C4-2B (cell line): Measurements from ENCODE around the gene DBNDD1.

Experiments
- H3K27ac ChIP-seq: fragments of 450-650 bp; 2 replicates; pipeline ENCODE4 v1.5.1; 2017
- ZFX ChIP-seq: fragments of 450-650 bp; IDR thresholded peaks from 2 replicates; pipeline ENCODE4 v1.6.1; 2017
- TF ChIP-seq, protein P1 (sequence below): fragments of 450-650 bp; conservative IDR thresholded peaks from 2 replicates; pipeline ENCODE4 v1.5.1; 2017; ENCODE audit warnings: mild to moderate bottlenecking

DBNDD1 gene

DNA sequence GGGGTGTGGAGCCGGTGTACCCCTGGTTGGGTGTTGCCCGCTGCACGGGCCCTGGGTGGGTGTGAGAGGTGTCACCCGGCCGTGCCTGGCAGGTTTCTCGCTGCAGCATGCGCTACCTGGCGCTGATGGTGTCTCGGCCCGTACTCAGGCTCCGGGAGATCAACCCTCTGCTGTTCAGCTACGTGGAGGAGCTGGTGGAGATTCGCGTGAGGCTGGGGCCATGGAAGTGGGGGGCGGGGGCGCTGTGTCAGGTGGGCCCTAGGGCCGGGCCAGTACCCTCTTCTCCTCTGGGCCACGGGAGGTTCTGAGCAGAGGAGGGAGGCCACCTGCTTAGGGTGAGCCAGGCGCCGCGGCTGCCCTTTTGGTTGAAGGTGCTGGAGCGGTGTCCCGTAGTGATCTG lies 57.3 kb downstream of the DBNDD1 start:
- TF ChIP-seq, protein P1, sequence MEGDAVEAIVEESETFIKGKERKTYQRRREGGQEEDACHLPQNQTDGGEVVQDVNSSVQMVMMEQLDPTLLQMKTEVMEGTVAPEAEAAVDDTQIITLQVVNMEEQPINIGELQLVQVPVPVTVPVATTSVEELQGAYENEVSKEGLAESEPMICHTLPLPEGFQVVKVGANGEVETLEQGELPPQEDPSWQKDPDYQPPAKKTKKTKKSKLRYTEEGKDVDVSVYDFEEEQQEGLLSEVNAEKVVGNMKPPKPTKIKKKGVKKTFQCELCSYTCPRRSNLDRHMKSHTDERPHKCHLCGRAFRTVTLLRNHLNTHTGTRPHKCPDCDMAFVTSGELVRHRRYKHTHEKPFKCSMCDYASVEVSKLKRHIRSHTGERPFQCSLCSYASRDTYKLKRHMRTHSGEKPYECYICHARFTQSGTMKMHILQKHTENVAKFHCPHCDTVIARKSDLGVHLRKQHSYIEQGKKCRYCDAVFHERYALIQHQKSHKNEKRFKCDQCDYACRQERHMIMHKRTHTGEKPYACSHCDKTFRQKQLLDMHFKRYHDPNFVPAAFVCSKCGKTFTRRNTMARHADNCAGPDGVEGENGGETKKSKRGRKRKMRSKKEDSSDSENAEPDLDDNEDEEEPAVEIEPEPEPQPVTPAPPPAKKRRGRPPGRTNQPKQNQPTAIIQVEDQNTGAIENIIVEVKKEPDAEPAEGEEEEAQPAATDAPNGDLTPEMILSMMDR = no peak
- no peak for TF ChIP-seq ZFX
- H3K27ac ChIP-seq = no peak overlapping the region

DNA sequence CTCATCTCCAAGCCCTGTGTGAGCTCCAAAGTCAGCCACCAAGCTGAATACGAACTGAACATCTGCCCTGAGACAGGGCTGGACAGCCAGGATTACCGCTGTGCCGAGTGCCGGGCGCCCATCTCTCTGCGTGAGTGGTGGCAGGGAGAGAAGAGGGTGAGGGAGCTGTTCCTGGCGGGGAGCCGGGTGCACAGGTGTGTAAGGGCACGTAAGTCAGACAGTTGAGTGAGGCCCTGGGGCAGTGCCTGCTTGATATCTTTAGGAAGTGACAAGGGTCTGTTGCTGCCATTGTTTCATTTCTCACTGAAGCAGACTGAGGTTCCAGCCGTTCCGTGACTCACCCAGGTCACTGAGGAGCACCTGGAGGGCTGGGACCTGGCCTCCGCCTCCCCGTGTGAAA lies 58.3 kb downstream of the DBNDD1 start:
- no peak for TF ChIP-seq ZFX
- TF ChIP-seq, protein P1 = no peak
- H3K27ac ChIP-seq = no peak overlapping the region

DNA sequence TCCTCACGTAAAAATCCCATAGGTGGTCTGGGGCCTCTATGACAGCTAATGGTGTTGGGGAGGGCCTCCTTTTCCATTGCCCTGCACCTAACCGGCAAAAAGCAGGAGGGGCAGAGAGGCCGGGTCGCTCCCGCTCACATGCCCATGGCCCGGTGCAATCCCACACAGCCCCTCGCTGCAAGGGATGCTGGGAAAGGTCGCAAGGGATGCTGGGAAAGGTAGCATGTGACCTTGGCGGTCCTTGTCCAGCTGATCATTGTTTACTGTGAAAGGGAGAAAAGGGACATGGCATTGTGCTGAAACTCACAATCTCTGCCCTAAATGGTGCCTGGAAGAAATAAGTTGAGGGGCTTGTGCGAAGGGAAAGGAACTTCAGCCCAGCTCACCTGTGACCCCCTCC lies 60.7 kb downstream of the DBNDD1 start:
- no peak for TF ChIP-seq ZFX
- TF ChIP-seq, protein P1 = no peak
- H3K27ac ChIP-seq = no peak overlapping the region

DNA sequence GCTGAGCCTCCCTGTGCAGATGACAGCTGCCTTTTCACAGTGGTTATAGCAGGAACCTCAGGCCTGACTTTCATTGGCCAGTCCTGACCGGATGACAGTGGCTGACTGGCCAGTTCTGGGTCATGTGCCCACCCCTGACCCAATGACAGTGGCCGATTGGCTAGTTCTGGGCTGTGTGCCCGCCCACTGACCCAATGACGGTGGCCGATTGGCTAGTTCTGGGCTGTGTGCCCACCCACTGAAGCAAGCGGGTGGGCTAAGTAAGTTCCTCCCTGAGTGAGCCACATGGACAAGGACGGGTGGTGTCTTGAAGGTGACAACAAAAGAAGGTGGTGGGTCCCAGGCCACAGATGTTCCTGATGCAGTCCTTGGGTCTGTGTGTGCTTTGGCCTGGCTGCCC lies 61.2 kb downstream of the DBNDD1 start:
- no peak overlapping the region for H3K27ac ChIP-seq
- TF ChIP-seq, protein P1 = no peak
- TF ChIP-seq ZFX = no peak

DNA sequence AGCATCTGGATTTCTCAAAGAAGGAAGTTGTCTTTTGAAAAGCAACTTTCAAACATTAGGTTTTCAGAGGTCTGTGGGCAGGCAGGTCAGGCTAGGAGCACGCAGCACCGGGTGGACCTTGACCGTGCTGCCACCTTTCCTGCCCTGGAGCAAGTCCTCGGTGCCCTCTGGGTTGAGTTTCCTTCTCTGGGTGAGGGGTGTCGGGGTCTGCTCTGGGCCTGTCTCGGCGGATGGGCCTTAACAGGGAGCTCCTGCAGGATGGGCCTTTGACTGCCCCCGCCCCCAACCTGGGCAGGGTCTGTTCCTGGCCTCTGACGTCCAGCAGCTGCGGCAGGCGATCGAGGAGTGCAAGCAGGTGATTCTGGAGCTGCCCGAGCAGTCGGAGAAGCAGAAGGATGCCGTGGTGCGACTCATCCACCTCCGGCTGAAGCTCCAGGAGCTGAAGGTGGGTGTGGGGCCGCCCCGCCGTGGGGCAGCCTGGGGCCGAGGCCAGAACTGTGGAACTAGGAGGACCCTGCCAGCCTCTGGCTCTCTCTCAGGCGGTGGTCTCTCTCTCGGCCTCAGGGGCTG lies 62.0 kb downstream of the DBNDD1 start:
- TF ChIP-seq ZFX = no peak
- TF ChIP-seq, protein P1 = no peak
- no peak overlapping the region for H3K27ac ChIP-seq

DNA sequence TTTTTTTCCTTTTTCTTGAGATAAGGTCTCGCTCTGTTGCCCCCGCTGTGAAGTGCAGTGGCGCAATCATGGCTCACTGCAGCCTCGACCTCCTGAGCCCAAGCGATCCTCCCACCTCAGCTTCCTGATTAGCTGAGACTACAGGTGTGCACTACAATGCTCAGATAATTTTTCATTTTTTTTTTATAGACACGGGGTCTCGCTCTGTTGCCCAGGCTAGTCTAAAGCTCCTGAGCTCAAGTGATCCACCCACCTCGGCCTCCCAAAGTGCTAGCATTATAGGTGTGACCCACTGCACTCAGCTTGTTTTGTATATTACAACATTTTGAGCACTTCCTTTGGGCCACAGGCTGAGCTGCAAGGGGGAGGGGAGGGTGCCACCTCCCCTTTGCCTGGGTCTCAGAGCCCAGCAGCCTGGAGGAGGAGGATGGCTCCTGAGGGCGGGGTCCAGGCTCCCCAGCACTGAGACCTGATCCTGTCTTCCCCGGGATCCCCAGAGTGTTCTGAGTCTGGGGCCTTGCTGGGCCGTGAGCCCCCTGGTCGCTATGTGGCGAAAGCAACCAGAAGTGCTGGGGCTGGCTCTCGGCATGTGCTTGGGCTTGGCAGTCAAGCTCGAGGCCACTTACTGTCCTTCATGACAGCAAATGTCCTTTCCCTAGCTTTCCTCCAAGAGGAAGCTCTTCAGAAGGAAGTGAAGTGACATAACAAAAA lies 62.6 kb downstream of the DBNDD1 start:
- TF ChIP-seq, protein P1 = no peak
- TF ChIP-seq ZFX = no peak
- H3K27ac ChIP-seq = no peak overlapping the region

DNA sequence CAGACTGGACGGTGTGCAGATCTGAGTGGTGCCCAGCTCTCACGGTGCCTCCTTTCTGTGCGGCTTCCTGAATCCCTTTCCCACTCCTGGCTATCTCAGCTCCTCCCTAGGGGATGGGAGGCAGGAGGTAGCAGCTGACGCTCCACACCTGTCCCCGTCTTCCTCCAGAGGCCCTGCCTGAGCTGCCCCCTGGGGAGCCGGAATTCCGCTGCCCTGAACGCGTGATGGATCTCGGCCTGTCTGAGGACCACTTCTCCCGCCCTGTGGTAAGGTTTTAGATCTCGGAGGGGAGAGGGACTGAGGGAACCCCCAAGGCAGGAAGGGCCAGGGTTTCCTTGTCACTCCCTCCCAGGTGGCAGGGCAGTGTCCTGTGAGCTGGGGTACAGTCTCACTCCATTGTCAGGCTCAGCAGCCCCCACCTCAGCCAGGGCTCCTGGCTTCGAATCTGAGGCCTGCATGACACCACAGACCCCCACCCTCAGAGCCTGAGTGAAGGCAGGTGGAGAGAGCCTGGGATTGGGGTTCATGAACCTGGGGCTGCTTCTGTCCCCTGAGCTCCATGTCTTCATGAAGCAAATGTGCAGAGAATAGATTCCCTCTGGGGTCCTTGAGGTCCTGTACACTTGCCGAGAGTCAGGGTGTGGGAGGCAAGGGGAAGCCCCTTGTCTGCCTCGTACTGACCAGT lies 64.1 kb downstream of the DBNDD1 start:
- TF ChIP-seq, protein P1 = no peak
- no peak for TF ChIP-seq ZFX
- H3K27ac ChIP-seq = no peak overlapping the region
